ENCODE measurements around the gene TPD52L2. TPM values are rescaled to one million over a fixed set of nuclear protein-coding genes. Genes with fewer than 3 reads are reported as not detected.
A peak's percentile ranks its signal among the peaks of the same experiment; 100 is the strongest.

Gene TPD52L2
- total RNA-seq, 1 donor from 2014 or later = 85.5 TPM

DNA sequence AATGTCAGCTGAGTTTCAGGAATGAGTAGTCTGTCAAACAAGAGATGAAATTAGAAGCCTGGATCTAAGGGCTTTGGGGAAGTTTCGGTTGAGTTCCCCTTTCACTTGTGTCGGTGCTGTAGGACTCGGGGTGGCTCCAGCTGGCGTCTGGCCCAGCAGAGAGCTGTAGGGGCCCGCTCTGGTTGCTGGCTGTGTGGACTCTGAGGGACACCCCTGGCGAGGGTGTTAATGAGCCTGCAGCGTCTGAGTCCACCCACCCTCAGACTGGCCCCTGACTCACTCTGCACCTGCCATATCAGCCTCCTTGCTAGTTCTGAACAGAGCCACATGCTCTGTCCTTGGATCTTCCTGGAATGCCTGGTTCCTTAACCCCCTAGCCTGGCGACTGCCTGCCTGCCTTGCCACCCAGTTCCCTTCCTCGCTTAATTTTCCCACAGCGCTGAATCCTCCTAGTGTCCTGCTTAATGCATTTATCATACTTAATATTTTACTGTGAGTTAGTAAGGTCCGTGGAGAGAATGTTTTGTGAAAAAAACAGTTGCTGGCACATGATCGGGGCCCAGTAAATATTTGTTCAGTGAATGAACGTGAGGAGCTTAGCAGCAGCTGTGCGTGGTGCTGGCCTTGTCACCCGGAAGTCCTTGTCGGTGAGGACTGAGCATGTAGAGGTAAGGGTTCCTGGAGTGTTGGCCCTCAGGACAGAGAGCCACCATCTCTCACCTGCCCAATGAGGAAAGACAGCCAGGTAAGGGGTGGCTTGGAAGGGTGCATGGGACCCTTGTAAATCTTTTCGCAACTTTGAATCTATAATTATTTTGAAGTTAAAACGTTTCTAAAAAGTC is 31.4 kb downstream of the TPD52L2 start:
- TF ChIP-seq, protein P1, sequence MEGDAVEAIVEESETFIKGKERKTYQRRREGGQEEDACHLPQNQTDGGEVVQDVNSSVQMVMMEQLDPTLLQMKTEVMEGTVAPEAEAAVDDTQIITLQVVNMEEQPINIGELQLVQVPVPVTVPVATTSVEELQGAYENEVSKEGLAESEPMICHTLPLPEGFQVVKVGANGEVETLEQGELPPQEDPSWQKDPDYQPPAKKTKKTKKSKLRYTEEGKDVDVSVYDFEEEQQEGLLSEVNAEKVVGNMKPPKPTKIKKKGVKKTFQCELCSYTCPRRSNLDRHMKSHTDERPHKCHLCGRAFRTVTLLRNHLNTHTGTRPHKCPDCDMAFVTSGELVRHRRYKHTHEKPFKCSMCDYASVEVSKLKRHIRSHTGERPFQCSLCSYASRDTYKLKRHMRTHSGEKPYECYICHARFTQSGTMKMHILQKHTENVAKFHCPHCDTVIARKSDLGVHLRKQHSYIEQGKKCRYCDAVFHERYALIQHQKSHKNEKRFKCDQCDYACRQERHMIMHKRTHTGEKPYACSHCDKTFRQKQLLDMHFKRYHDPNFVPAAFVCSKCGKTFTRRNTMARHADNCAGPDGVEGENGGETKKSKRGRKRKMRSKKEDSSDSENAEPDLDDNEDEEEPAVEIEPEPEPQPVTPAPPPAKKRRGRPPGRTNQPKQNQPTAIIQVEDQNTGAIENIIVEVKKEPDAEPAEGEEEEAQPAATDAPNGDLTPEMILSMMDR (IDR thresholded peaks at IDR 0.05; ENCODE audit: unreplicated experiment) = no peak
- peaks cover 7% of the 10 kb centered on the region for H3K27me3 Mint-ChIP-seq (ENCODE audit: unreplicated experiment)
- DNase-seq (ENCODE audit: low spot score) = no peak
- no peaks in the 10 kb centered on the region for H3K9me3 Mint-ChIP-seq (ENCODE audit: unreplicated experiment)
- H3K4me3 Mint-ChIP-seq (ENCODE audit: unreplicated experiment) = peak overlapping the region; percentile 98
- peaks cover 22% of the 10 kb centered on the region for H3K4me1 Mint-ChIP-seq (ENCODE audit: unreplicated experiment)
- peaks cover under 1% of the 10 kb centered on the region for H3K36me3 Mint-ChIP-seq (ENCODE audit: low read depth, unreplicated experiment)
- peak overlapping the region; percentile 94 for H3K27ac Mint-ChIP-seq (ENCODE audit: unreplicated experiment)

DNA sequence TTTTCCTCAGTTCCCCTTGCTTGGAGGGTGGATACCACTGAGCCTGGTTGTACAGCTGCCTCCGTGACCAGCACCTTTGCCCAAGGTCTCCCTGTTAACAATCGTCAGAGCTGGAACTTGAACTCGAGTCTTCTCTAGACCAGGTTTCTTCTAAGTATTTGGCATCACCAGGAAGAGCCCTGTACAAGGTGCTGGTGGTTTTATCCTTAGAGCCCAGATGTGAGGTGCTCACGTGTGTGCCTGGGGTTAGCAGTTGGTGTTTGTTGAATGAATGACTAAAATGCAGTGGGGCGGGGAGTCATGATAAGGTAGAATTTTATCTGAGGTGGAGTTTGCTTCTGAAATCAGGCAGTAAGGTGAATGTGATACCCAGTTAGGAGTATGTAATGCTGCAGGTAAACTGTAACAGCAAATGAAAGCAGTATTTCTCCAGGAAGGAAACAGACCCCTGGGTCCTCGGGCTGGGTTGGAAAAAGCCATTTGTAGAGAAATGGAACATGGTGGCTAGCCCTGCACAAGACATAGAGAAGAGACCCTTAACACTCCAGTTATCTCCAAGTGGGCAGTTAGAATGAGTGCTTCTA is 33.0 kb downstream of the TPD52L2 start:
- DNase-seq (ENCODE audit: low spot score) = no peak
- H3K4me3 Mint-ChIP-seq (ENCODE audit: unreplicated experiment) = no peak overlapping the region
- H3K36me3 Mint-ChIP-seq (ENCODE audit: low read depth, unreplicated experiment) = no peaks in the 10 kb centered on the region
- TF ChIP-seq, protein P1 (IDR thresholded peaks at IDR 0.05; ENCODE audit: unreplicated experiment) = no peak
- peaks cover 22% of the 10 kb centered on the region for H3K4me1 Mint-ChIP-seq (ENCODE audit: unreplicated experiment)
- H3K27me3 Mint-ChIP-seq (ENCODE audit: unreplicated experiment) = peaks cover 7% of the 10 kb centered on the region
- no peaks in the 10 kb centered on the region for H3K9me3 Mint-ChIP-seq (ENCODE audit: unreplicated experiment)
- H3K27ac Mint-ChIP-seq (ENCODE audit: unreplicated experiment) = no peak overlapping the region

DNA sequence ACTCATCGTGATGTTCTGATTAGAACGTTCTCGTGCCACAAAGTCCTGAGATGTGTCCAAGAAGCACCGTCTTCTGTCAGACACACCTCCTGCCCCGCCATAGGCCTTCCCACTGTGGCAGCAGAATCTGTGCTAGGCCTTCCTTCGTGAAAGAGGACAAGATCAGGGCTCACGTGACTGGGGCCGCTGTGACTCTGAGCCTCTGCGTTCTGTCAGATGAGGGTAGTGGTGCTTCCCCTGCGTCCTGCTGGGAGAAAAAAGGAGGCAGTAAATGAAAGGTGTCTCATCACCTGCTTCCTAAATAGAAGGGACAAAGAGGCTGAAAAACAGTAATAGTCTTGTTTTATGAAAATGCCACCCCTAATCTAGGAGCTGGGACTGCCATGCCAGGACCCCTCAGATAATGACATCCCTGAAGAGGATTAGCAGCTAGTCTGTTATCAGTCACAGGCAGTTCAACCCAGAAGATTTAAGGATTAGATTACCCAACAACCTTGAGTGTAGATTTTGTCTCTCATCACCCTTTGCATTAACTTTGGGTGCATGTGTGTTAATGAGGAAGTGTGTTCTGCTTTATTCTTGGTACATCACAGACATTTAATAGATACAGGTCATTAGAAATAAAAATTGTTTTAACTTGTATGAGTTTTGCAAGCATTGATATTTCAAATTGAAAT is 34.0 kb downstream of the TPD52L2 start:
- peaks cover 21% of the 10 kb centered on the region for H3K4me1 Mint-ChIP-seq (ENCODE audit: unreplicated experiment)
- no peaks in the 10 kb centered on the region for H3K9me3 Mint-ChIP-seq (ENCODE audit: unreplicated experiment)
- no peak overlapping the region for H3K4me3 Mint-ChIP-seq (ENCODE audit: unreplicated experiment)
- TF ChIP-seq, protein P1 (IDR thresholded peaks at IDR 0.05; ENCODE audit: unreplicated experiment) = no peak
- no peaks in the 10 kb centered on the region for H3K36me3 Mint-ChIP-seq (ENCODE audit: low read depth, unreplicated experiment)
- H3K27ac Mint-ChIP-seq (ENCODE audit: unreplicated experiment) = no peak overlapping the region
- no peak for DNase-seq (ENCODE audit: low spot score)
- peaks cover 7% of the 10 kb centered on the region for H3K27me3 Mint-ChIP-seq (ENCODE audit: unreplicated experiment)

DNA sequence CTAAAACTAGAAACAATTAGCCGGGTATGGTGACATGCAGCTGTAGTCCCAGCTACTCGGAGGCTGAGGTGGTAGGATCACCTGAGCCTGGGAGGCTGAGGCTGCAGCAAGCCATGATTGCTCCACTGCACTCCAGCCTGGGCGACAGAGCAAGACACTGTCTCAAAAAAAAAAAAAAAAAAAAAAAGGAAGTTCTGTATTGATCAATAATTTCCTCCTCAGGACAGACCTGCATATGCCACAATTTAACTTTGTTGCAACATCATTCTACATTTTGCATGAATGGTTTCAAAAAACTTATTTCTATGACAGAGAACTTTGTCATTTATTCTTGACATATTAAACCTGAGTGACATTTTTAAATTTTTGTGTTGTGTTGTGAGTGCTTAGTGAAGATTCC is 35.3 kb downstream of the TPD52L2 start:
- no peaks in the 10 kb centered on the region for H3K36me3 Mint-ChIP-seq (ENCODE audit: low read depth, unreplicated experiment)
- TF ChIP-seq, protein P1 (IDR thresholded peaks at IDR 0.05; ENCODE audit: unreplicated experiment) = no peak
- peaks cover 7% of the 10 kb centered on the region for H3K27me3 Mint-ChIP-seq (ENCODE audit: unreplicated experiment)

More for the DNA sequence above, 35.3 kb downstream of the TPD52L2 start:
- Mint-ChIP-seq H3K9me3 (ENCODE audit: unreplicated experiment) (no peaks in the 10 kb centered on the region), H3K4me3 (ENCODE audit: unreplicated experiment) (no peak overlapping the region), H3K4me1 (ENCODE audit: unreplicated experiment) (peaks cover 19% of the 10 kb centered on the region), H3K27ac (ENCODE audit: unreplicated experiment) (peak overlapping the region; percentile 36)
- no peak for DNase-seq (ENCODE audit: low spot score)
